GM12878 (cell line): ENCODE results near the gene PSMC6. TPM values are rescaled to one million over a fixed set of nuclear protein-coding genes. Genes with fewer than 3 reads are reported as not detected.
A peak's percentile ranks its signal among the peaks of the same experiment; 100 is the strongest.

Source experiments
- ATAC-seq: fragments of 200-7000 bp; cut with Tn5 transposase; 3 replicates; pipeline ENCODE4 v1.9.1; 2020; ENCODE audit warnings: mild to moderate bottlenecking, moderate library complexity
- BruUV-seq: library from RNA; stranded (reverse); fragments of 400-500 nt; replicated peaks from 2 replicates; lab custom pipeline; 2021; lab: Mats Ljungman, UMichigan
- CTCF ChIA-PET: fragments of 300-600 bp; sonication (Branson Sonifier 250); formaldehyde crosslinking; extraction: SDS; loops from one replicate; lab custom pipeline; 2021; ENCODE audit warnings: inconsistent platforms; lab: Yijun Ruan, JAX
- POLR2A ChIA-PET: fragments of 350-600 bp; formaldehyde crosslinking; extraction: SDS; loops from one replicate; lab custom pipeline; 2021; ENCODE audit warnings: inconsistent platforms; lab: Charles Lee
- RAD21 ChIA-PET: fragments of 300-600 bp; sonication (Branson Sonifier 250); formaldehyde crosslinking; loops from one replicate; lab custom pipeline; 2023; ENCODE audit warnings: antibody characterized with exemption; ENCODE audit not compliant: unreplicated experiment; lab: Charles Lee
- SMC1A ChIA-PET: fragments of 300-600 bp; sonication (Branson Sonifier 250); formaldehyde crosslinking; loops from one replicate; lab custom pipeline; 2023; ENCODE audit not compliant: unreplicated experiment, uncharacterized antibody; lab: Charles Lee
- DNase-seq: peaks from one replicate; pipeline ENCODE4 v3.0.0-alpha.2; 2011; ENCODE audit warnings: low read depth, low spot score
- FAIRE-seq: peaks from 3 replicates; lab custom pipeline; 2011; peaks lifted over from hg19 to GRCh38; lab: Jason Lieb, UNC
- H2AFZ ChIP-seq: 2 replicates; pipeline ENCODE4 v1.6.0; 2011; ENCODE audit warnings: low read depth, low read length, control low read depth; ENCODE audit not compliant: control insufficient read depth
- H3K27ac ChIP-seq: 2 replicates; pipeline ENCODE4 v1.5.1; 2011; ENCODE audit warnings: control low read depth; ENCODE audit not compliant: control insufficient read depth, insufficient read depth
- H3K27me3 ChIP-seq, 2 experiments: replicated peaks in 1 of 2; 2 replicates each; pipeline versions ENCODE4 v1.6.0 to v1.6.1; 2011; ENCODE audit warnings: low read length in 1 of 2; ENCODE audit not compliant: control insufficient read depth in 2 of 2, insufficient read depth in 2 of 2
- H3K36me3 ChIP-seq, 2 experiments: 2 replicates each; pipeline ENCODE4 v1.5.1; 2011; ENCODE audit warnings: low read length in 1 of 2; ENCODE audit not compliant: control insufficient read depth in 2 of 2, insufficient read depth in 2 of 2
- H3K4me1 ChIP-seq: 2 replicates; pipeline ENCODE4 v1.6.1; 2011; ENCODE audit warnings: mild to moderate bottlenecking, low read length, moderate library complexity, mixed read lengths; ENCODE audit not compliant: control insufficient read depth, insufficient read depth
- H3K4me2 ChIP-seq: 2 replicates; pipeline ENCODE4 v1.6.0; 2011; ENCODE audit warnings: control low read depth; ENCODE audit not compliant: control insufficient read depth, insufficient read depth
- H3K4me3 ChIP-seq: fragments of 200-600 bp; sonication (generic); 2 replicates; pipeline ENCODE4 v1.5.1; 2016
- H3K79me2 ChIP-seq: 2 replicates; pipeline ENCODE4 v1.6.0; 2011; ENCODE audit warnings: low read length; ENCODE audit not compliant: control insufficient read depth, insufficient read depth
- H3K9ac ChIP-seq: 2 replicates; pipeline ENCODE4 v1.8.0; 2011; ENCODE audit warnings: low read length, control low read depth, mixed read lengths; ENCODE audit not compliant: control insufficient read depth, insufficient read depth
- H3K9me3 ChIP-seq: replicated peaks from 3 replicates; pipeline ENCODE4 v1.5.1; 2011; ENCODE audit warnings: mild to moderate bottlenecking, low read length; ENCODE audit not compliant: control insufficient read depth, insufficient read depth
- H4K20me1 ChIP-seq: 2 replicates; pipeline ENCODE4 v1.6.0; 2011; ENCODE audit not compliant: control insufficient read depth, insufficient read depth
- BMI1 ChIP-seq: fragments of 450-650 bp; IDR thresholded peaks from 2 replicates; pipeline ENCODE4 v1.6.1; 2016; ENCODE audit warnings: mild to moderate bottlenecking, moderate library complexity, borderline replicate concordance
- CTCF ChIP-seq, 3 experiments: IDR thresholded peaks in 2 of 3; conservative IDR thresholded peaks in 1 of 3; 2 replicates each; pipeline ENCODE4 v1.5.1; 2011; ENCODE audit warnings: low read depth in 3 of 3, low read length in 3 of 3, mild to moderate bottlenecking in 3 of 3, control low read depth in 2 of 3, moderate library complexity in 2 of 3, inconsistent platforms in 1 of 3, mixed read lengths in 1 of 3; ENCODE audit not compliant: control insufficient read depth in 2 of 3, insufficient read depth in 1 of 3; ENCODE audit errors: extremely low read depth in 1 of 3
- FOS ChIP-seq: IDR thresholded peaks from 3 replicates; pipeline ENCODE4 v1.6.1; 2011; ENCODE audit warnings: borderline replicate concordance; ENCODE audit not compliant: insufficient read length; ENCODE audit errors: extremely low read depth
- MLLT1 ChIP-seq: fragments of 450-650 bp; IDR thresholded peaks from 2 replicates; pipeline ENCODE4 v1.6.1; 2016; ENCODE audit warnings: mild to moderate bottlenecking
- MTA2 ChIP-seq: fragments of 450-650 bp; IDR thresholded peaks from 2 replicates; pipeline ENCODE4 v1.6.1; 2016; ENCODE audit warnings: low read depth, mild to moderate bottlenecking, moderate library complexity
- POLR2AphosphoS5 ChIP-seq: IDR thresholded peaks from 2 replicates; pipeline ENCODE4 v1.6.1; 2011; ENCODE audit warnings: mild to moderate bottlenecking, low read length, inconsistent platforms
- RAD21 ChIP-seq: IDR thresholded peaks from 2 replicates; pipeline ENCODE4 v1.6.1; 2011; ENCODE audit warnings: mild to moderate bottlenecking, low read depth, low read length, moderate library complexity; ENCODE audit not compliant: insufficient read depth
- SPI1 ChIP-seq: IDR thresholded peaks from 2 replicates; pipeline ENCODE4 v1.6.1; 2011; ENCODE audit warnings: low read depth, mild to moderate bottlenecking, low read length, moderate library complexity, borderline replicate concordance; ENCODE audit not compliant: insufficient read depth
- WGBS: methylation state at CpG from one replicate; pipeline ENCODE4 v1.1.6; 2016; ENCODE audit warnings: low lambda C conversion rate; ENCODE audit not compliant: insufficient replicate concordance, insufficient coverage; ENCODE audit errors: missing lambda C conversion rate; 5-methylcytosine and 5-hydroxymethylcytosine counted together
- in situ Hi-C: fragments of 300-500 bp; cut with MboI; formaldehyde crosslinking; loops from 9 replicates; pipeline ENCODE4 v1.14.3; 2018; ENCODE audit warnings: mixed read lengths
- intact Hi-C: fragments of 100-400 bp; cut with micrococcal nuclease; formaldehyde crosslinking; loops from one replicate; pipeline ENCODE4 v1.14.2; 2022; ENCODE audit not compliant: unreplicated experiment
- polyA plus RNA-seq, 11 experiments: library from polyadenylated mRNA; depleted of rRNA in 4 of 11; unstranded in 6 of 11; stranded (reverse) in 5 of 11; fragments of >200 nt; fragmentation: Nextera tagmentation in 4 of 11; fragmentation: Illumina TruSeq in 1 of 11; extraction: Ambion mirVana in 4 of 11; extraction: Trizol in 1 of 11; gene quantifications; 1 replicate in 1 of 11; 2 replicates in 10 of 11; pipeline versions ENCODE4 v1.2.1 to v1.2.3, GENCODE V29; 2011 to 2016; ENCODE audit warnings: inconsistent platforms in 2 of 11, missing spikeins in 2 of 11, low read depth in 1 of 11
- total RNA-seq, 4 experiments: library from RNA; depleted of rRNA in 3 of 4; stranded (reverse); fragments of >200 nt in 3 of 4; fragmentation: Illumina TruSeq in 1 of 4; extraction: Trizol in 1 of 4; gene quantifications; 2 replicates each; pipeline versions ENCODE4 v1.2.1 to v1.2.3, GENCODE V29; 2013 to 2021

PSMC6 gene
- total and polyA plus RNA-seq, 10 of the 15 experiments (the other 5 are each of a cell fraction or from before 2014, with no cell fraction given) = 71.4 to 192 (median 153) TPM

GRCh38 chr14:52661314-52661713 is 45.7 kb upstream of the PSMC6 start:
- no peak overlapping the region for H3K9ac ChIP-seq
- no peaks in the 10 kb centered on the region for H3K79me2 ChIP-seq
- no peak for DNase-seq
- POLR2A ChIA-PET = no interaction called here
- H3K27me3 ChIP-seq = no peaks in the 10 kb centered on the region
- CTCF ChIA-PET = interaction anchor here (0.7 kb wide), 1 partner anchor 1731 kb away, joined by 3 read pairs; no protein-coding TSS in a partner anchor
- ATAC-seq = no peak
- intact Hi-C loops (no loop called here), in situ Hi-C loops (no loop called here)
- H3K4me1 ChIP-seq = no peaks in the 10 kb centered on the region
- no peak overlapping the region for H3K4me2 ChIP-seq
- 64% methylated on average over 2 of the region's 2 CpGs for WGBS
- no peak overlapping the region for H2AFZ ChIP-seq
- H3K36me3 ChIP-seq = peaks cover 2 to 19% of the 10 kb centered on the region in 2 experiments
- SMC1A ChIA-PET = no interaction called here
- BruUV-seq = no TSS peak
- RAD21 ChIA-PET = no interaction called here
- TF ChIP-seq SPI1 (no peak), RAD21 (no peak), CTCF (IDR thresholded peaks at IDR 0.05 in 2 of 3, conservative IDR thresholded peaks at IDR 0.05 in 1 of 3; ENCODE audit: control insufficient read depth in 2 of 3, extremely low read depth in 1 of 3, insufficient read depth in 1 of 3, low read depth in 3 of 3, low read length in 3 of 3) (no peak)
- H3K27ac ChIP-seq = no peak overlapping the region
- FAIRE-seq = peak; percentile 13
- H3K9me3 ChIP-seq = no peaks in the 10 kb centered on the region; the same call in 2 of the 3 replicates
- H4K20me1 ChIP-seq = no peaks in the 10 kb centered on the region
- H3K4me3 ChIP-seq = no peak overlapping the region

DNA sequence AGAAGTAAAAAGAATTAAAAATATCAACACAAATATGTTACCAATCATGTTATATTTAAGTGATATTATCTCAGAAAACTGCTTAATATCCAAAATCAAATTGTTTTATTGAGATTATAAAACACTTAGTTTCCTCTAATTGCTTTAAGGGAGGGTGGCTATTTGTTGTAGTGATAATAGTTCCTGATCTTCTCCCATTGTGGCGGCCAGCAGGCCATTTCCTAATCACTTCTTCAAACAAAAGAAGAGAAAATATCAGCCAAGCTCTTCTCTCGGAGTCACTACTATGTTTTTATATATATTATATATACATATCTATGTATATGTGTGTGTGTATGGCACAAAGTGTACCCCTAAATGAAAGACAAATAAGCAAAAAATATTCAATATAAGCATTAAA is 43.1 kb upstream of the PSMC6 start:
- Histone ChIP-seq H3K4me1 (no peaks in the 10 kb centered on the region), H3K4me3 (no peak overlapping the region), H4K20me1 (no peaks in the 10 kb centered on the region), H3K79me2 (no peaks in the 10 kb centered on the region), H3K27ac (no peak overlapping the region), H3K27me3 (no peaks in the 10 kb centered on the region), H3K36me3 (peaks cover 0 to 10% of the 10 kb centered on the region in 2 experiments; a peak in 3 of 4 replicates), H3K9ac (no peak overlapping the region), H2AFZ (no peak overlapping the region), H3K9me3 (no peaks in the 10 kb centered on the region; the same call in 2 of the 3 replicates), H3K4me2 (no peak overlapping the region)
- ChIA-PET POLR2A (no interaction called here), SMC1A (interaction anchor here (0.8 kb wide), 1 partner anchor 9 kb away, joined by 3 read pairs; no protein-coding TSS in a partner anchor), RAD21 (interaction anchor here (1.1 kb wide), 1 partner anchor 14 kb away, joined by 3 read pairs; no protein-coding TSS in a partner anchor), CTCF (interaction anchor here (0.6 kb wide), 1 partner anchor 49 kb away, joined by 3 read pairs; no protein-coding TSS in a partner anchor)
- no peak for ATAC-seq
- BruUV-seq = no TSS peak
- in situ Hi-C loops (no loop called here), intact Hi-C loops (no loop called here)
- TF ChIP-seq FOS (no peak), SPI1 (no peak), POLR2AphosphoS5 (no peak), MTA2 (no peak), MLLT1 (no peak), BMI1 (no peak)
- 98% methylated on average over 2 of the region's 2 CpGs for WGBS
- no peak for DNase-seq
- FAIRE-seq = no peak
